GM11168 (cell line): Measurements from ENCODE around the gene FBXO38.

ENCODE experiments used
- in situ Hi-C: fragments of 300-500 bp; cut with MboI; formaldehyde crosslinking; loops from one replicate; pipeline ENCODE4 v1.12.0; 2022; ENCODE audit warnings: low sequenced_read_pairs; ENCODE audit not compliant: unreplicated experiment

Gene FBXO38, protein sequence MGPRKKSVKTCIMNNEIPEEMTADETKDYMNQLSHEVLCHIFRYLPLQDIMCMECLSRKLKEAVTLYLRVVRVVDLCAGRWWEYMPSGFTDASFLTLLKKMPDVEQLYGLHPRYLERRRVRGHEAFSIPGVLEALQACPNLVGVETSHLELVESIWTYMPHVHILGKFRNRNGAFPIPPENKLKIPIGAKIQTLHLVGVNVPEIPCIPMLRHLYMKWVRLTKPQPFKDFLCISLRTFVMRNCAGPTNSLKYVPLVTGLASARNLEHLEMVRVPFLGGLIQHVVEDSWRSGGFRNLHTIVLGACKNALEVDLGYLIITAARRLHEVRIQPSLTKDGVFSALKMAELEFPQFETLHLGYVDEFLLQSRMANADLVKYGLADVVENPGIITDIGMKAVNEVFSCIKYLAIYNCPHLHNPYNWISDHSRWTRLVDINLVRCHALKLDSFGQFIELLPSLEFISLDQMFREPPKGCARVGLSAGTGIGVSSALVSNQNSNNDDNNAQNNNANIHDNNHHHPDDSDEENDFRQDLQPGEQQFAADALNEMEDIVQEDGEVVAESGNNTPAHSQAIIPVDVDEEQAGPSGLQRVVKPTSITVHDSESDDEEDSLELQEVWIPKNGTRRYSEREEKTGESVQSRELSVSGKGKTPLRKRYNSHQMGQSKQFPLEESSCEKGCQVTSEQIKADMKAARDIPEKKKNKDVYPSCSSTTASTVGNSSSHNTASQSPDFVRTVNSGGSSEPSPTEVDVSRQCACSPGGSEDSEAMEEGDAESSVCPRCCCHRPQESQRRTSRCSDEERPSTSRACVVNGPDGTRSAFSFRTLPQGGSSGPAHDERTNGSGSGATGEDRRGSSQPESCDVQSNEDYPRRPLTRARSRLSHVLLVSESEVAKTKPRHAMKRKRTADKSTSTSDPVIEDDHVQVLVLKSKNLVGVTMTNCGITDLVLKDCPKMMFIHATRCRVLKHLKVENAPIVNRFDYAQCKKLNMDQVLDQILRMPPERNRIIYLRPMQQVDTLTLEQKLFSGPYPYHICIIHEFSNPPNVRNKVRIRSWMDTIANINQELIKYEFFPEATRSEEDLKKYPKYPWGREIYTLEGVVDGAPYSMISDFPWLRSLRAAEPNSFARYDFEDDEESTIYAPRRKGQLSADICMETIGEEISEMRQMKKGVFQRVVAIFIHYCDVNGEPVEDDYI

DNA sequence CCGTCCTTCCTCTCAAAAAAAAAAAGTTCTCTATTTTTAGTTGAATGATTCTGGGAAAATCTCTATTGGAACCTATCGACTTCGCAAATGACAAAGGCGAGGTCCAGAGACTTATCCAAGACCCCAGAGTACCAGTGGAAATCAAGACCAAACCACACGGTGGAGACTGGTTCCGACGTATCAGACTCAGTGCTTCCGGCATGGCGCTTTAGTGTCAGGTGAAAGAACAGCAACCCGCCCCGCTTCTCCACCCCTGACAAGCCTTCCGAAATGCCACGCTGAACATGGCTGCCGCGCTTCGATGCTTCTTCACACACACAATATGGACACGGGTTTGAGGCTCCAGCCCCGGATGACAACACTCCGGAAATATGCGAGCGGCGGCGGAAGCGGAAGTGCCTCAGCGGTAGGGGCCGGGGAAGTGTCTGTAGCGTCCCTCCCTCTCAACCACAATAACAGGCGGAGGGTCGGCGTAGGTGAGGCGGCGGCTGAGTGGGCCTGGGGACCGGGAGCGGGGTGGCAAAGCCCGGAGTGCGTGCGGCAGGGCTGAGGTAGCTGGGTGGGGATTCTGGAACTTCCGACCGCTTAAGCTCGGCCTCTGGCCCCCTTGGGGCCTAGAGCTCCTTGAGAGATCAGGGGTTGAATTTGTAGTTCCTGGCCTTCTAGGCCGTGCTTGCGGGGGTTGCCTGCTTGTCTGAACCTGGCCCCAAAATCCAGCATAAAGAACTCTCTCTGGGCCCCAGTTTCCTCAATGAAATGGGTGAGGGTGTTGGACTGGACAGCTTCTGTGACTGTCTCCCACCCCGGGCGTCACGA lies at the start of gene FBXO38:
Gene FBXO38, plus strand, starts transcription at position 395 of the 816 bp plus-strand sequence. CDS start 10,819 bp downstream, outside the sequence.
- in situ Hi-C loops: no loop called here

DNA sequence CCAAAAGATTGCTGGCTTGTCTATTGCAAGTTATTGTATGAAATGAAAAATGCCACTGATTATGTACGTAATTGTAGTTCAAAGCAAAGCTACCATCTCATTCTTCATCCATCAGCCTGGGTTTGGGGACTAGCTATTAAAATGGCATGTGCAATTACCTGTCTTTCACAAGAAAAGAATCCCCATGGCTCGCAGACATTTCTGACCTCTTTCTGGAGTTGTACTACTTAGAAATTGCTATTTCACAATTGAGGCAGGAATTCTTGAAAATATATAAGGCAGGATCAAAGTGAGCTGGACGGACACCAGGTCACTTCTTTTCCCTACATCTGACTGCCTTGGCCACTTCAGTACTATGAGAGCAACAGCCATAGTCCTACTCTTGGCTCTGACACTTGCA lies 48.5 kb upstream of the FBXO38 start, which contains the start of gene SPINK9:
Gene SPINK9, plus strand, starts transcription at position 301 of the 400 bp plus-strand sequence. Its CDS starts 55 bp downstream, at position 356.
- in situ Hi-C loops: no loop called here

DNA sequence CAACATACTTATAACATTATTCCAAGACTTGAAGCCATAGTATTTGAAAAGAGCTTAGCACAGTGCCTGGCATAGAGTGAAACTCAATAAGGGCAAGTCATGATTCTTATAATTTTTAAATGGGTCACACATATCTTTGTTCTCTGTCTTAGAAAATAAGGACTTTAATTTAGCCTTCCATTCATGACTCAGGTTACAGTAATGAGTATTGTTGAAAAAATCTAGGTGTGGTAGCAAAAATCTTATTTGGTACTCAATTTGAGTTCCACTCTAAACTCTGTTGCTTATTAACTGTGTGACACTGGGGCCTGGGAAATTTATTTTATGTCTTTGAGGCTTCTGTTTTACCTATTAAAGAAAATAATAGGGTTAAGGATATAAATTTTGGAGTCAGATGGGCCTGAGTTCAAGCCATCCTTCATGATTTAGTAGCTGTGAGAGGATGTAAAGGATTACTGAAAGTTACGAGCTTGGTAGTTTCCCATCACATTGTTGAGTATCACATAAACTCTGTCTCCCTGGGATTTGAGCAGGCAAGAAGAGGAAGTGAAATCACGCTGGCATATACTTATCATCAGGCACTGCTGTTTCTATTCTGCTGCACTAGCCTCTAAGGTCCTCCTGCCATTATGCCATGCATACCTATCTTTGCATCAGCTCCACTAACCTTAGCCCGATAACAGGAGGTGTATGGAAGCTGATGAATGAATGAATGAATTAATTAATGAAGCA lies 46.9 kb upstream of the FBXO38 start:
- in situ Hi-C loops: no loop called here

DNA sequence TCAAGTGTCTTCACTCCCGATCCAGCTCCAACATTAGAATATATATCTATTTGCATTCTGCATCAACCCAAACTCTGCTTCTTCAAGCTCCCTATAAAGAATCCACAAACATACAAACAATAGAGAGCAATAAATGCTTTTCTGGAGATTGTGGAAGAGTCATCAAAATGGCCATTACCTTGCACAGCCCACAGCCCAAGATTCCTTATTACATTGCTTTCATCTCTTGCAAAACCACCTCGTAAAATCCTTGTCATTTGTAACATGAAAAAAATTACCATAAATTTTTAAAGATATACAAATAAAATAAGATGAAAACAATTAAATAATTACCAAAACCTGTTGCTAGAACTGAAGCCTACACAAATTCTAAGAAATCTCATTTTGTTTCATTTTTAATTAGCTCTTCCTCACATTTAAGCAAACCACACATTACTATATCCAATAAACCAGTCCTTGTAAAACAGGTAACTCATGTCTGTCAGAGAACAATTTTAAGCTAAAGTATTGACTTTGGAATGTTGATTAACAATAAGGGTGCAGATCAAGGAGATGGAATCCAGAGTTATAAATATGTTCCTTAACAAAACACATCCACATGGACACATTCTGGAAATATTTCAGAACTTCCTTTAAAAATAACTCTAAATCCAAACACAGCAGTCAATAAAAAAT lies 41.2 kb upstream of the FBXO38 start:
- in situ Hi-C loops: no loop called here

DNA sequence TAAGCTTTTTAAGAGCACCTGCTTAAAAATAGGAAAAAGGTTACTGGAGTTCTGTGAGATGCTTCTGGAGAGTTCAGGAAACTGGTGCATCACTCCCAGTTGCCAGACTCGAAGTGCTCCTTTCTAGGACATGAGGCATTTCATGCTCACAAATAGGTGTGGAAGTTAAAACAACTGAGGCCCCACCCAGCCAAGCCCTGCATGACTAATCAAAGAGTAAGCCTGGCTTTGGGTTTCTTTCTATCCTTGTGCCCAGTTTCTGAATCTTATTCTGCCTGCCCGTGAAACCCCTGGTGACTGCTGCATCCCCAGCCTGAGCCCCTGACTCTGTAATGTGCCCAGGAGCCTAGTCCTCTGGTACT lies 40.7 kb upstream of the FBXO38 start:
- in situ Hi-C loops: no loop called here

DNA sequence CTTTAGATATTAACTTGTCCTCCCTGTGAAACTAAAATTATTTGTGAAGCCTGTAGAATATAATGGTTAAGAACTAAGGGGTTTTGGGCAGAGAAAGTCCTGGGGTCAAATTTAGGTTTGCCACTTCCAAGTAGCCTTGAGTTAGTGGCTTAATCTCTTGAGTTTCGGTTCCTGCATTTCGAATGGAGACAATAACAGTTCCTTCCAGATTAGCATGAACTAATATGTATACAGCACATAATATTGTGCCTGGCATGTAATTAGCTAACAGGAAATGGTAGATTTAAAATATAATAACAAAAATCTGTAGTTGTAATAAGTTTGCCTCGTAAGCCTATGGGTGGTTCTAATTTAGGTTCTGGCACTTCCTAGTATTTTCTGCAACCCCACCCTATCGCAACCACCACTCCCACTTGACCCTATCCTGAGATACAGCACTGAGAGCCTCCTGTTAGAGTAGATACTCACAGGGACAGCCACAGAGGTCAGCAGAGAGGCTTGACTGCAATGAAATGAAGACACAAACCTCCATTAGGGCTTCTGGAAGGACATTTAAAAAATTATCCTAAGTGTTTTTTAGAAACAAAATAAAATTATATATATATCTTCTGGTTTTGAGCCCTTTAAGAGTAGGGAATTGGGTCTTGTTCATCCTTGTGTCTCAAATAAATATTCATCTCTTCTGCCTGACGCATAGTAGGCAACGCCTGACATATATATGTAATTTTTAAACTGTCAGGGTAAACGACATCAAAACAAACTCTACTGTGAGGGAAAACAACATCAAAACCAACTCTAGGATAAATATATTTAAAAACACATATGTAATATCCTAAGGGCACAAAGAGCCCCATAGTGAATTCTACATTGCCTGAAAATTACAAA lies 39.9 kb upstream of the FBXO38 start:
- in situ Hi-C loops: no loop called here

DNA sequence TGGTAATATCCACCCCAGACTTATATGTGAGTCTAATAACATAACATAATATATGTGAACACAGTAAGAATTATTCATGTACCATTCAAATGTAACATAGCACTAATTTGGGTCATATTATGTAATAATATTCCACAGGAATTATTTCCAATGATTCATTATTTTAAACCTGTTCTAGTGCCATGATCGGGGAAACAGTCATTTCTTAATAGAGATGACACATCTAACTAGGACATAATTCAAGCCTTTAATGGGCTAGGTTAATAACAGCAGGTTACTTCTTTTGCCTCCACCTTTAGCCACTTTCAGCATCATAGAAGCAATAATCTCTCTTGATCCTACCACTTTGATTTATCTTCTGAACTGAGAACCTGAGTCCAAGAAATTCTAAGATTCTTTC lies 36.1 kb upstream of the FBXO38 start:
- in situ Hi-C loops: no loop called here

DNA sequence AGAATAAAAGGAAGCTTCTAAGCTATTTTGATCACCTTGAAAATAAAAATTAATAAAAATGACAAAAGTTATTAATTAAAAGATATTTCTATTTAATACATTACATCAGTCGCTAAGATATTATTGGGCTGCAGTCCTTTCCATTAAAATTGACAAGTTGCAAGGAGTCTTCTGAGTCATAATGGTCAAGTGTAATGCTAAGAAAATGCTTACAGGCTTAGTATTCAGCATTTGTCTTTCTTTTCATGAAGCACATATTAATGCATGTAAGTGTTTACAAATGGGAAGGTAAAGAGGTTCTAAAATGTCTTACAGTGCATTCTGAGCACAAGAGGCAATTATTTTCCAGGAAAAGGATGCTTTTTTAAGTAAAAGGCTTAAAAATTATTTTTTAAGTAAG lies 31.1 kb upstream of the FBXO38 start:
- in situ Hi-C loops: no loop called here

DNA sequence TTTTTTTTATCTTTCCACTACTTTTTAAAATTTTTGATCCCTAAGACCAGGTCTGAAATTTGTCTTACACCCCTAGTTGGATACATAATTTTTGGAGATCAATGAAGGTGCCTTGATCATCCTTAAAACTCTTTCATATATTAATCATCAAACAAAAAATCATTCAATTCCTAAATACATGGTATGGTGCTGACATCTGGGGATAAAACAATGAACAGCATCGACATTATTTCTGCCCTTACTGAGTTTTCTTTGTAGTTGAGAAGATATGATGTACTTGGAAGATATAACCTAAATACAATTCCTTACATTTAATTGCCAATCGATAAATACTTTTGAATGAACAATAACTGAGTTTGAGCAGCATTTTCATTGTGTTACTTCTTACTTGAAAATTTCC lies 30.1 kb upstream of the FBXO38 start:
- in situ Hi-C loops: no loop called here

DNA sequence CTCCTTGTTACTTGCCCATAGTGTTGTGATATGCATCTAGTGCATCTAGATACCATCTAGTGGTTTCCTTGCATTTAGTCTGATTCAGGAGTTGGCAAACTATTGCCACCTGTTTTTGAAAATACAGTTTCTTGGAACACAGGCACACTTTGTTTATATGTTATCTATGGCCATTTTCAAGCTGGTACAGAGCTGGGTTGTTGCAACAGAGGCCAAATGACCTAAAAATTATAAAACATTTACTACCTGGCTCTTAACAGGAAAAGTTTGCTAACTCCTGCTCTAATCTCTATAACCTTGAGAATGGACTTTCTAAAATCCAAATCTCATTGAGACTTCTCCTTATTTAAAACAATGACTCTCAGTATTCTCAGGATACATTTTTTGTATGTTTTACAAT lies 19.4 kb upstream of the FBXO38 start:
- in situ Hi-C loops: no loop called here

DNA sequence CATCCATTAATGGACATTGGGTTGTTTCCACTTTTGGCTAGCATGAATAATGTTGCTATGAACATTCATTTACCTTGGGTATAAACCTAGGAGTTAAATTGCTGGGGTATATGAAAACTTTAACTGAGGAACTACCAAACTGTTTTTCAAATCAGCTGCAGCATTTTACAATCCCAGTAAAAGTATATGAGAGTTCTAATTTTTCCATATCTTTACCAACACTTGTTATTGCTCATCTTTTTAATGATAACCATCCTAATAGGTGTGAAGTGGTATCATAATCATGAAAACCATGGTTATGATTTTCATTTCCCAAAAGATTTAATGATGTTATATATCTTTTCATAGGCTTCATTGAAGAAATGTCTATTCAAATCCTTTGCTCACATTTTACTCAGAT lies 15.5 kb upstream of the FBXO38 start:
- in situ Hi-C loops: no loop called here

DNA sequence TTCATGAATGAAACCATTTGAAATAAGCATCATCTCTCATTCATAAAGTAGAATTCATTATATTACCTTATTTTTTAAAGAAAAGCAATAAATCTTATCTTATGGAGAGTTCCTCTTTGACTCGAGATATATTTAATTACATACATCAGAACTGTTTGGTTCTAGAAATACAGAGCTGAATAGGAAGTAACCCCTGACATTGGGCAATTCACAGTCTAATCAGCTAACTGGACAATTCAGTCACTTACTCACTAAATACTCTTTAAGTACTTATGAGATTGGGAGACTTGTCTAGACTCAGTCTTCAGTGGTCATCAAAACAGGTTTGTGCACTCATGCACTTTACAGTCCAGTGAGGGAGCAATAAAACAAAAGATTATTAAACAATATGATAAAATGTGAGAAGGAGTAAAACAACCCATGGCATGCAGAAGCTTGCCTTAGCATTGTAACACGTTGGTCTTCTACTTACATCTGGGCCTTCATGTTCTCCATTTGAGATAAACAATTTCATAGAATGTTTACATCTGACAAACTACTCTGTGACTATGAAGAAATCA lies 11.5 kb upstream of the FBXO38 start:
- in situ Hi-C loops: no loop called here

DNA sequence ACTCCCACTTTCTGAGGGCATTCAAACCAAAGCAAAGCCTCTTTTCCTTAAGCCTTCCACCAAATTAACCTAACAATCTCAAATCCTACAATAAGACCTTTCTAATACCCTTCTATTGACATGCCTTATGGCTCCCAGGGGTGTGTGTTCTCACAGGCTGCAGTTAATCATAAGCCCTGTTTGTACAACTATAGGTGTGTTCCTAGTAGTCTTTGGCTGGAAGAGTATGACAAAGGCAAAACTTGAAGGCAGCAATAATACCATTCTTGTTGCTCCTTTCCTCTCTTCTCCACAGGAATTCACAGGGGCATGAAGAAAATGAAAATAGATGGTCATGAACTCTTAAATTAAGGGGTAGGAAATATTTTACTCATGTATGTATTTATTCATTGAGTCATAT lies 10.9 kb upstream of the FBXO38 start:
- in situ Hi-C loops: no loop called here

DNA sequence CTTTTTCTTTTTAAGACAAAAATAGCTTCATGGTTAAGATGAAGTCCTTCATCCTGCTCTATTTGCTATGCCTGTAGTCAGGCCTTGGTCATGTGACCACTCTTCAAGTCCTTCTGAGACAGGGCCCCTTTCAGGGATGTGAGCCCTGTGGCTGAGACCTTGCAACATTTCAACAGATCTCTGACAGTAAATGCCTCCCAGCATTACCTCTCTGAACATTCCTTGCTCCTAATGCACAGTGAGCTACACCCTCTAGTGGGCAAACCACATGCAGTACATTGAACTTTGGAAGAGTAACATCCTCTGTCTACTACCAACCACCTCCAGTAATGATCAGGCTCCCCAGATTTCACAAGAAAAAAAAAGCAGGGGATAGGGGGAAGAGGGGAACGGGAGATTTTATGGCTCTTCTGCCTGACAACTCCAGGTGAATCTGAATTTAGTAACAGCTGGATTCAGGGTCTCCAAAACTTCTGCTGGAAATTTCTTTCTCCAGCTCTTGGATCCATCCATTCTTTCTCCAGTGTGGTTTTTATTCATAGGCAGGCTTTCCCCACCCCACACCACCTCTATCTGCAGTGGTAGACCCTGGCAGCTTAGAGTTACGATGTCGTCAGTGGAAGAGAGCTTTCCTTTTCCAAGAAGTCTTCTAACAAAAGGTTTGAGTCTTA lies 8.9 kb upstream of the FBXO38 start:
- in situ Hi-C loops: no loop called here

DNA sequence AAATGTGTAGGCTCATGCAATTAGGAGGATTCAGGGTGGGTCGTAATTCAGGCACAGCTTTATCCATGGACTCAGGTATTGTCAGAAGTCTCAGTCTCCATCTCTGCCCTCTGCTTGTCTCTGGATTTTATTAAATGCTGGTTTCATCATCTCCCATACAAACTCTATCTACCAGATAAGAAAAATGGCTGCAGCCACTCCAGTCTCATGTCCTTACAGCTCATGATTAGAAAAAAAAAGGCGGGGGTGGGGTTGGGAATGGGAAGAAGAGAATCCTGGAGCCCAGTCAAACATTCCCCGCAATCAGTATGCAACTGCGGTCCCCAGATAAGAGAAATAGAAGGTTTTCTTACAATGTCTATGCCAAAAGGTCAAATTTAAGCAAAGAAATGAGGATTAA lies 7.6 kb upstream of the FBXO38 start:
- in situ Hi-C loops: no loop called here

DNA sequence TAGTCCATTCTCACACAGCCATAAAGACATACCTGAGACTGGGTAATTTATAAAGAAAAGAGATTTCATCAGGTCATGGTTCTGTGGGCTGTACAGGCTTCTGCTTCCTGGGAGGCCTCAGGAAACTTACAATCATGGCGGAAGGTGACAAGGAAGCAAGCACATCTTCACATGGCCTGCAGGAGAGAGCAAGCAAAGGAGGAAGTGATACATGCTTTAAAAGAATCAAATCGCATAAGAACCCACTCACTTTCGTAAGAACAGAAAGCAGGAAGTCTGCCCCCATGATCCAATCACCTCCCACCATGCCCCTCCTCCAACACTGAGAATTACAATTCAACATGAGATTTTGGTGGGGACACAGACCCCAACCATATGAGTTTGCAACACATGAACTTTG lies 5.1 kb upstream of the FBXO38 start:
- in situ Hi-C loops: no loop called here

DNA sequence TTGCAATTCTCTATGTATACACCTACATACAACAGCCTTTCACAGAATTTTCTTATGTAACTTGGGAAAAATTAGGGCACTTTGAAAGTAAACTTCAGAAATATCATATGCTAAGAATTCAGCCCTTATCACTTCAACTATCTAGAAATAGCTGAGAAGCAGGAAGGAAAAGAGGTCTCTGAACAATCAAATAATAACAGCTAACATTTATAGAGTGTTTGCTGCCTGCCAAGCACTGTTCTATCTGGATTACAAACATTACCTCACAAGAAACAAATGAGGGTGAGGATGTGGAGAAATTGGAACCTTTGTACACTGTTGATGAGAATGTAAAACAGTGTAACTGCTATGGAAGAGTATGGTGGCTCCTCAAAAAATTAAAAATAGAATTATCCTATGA lies 4.4 kb upstream of the FBXO38 start:
- in situ Hi-C loops: no loop called here
